Thyroid gland (tissue), 4 donors: Measurements from ENCODE around the gene CD72. TPM values are rescaled to one million over a fixed set of nuclear protein-coding genes. Genes with fewer than 3 reads are reported as not detected.

Experiments
- DNase-seq, 2 donors: peaks; one replicate each; pipeline ENCODE4 v3.0.0-alpha.2; 2019
- H3K27ac ChIP-seq, 3 donors: fragments of 200-600 bp; sonication (generic); 1 replicate in 2 of 3; 2 replicates in 1 of 3; pipeline ENCODE4 v1.5.1; 2016 to 2019; ENCODE audit warnings: mild to moderate bottlenecking in 1 of 3, moderate library complexity in 1 of 3
- H3K27me3 ChIP-seq: fragments of 200-600 bp; sonication (generic); one replicate; pipeline ENCODE4 v1.5.1; 2019
- H3K36me3 ChIP-seq, 2 donors: fragments of 200-600 bp; sonication (generic); one replicate each; pipeline ENCODE4 v1.5.1; 2016 to 2019
- H3K4me1 ChIP-seq, 2 donors: fragments of 200-600 bp; sonication (generic); one replicate each; pipeline ENCODE4 v1.5.1; 2017 to 2019
- H3K4me3 ChIP-seq, 3 donors: fragments of 200-600 bp; sonication (generic); replicated peaks in 1 of 3; 1 replicate in 2 of 3; 2 replicates in 1 of 3; pipeline ENCODE4 v1.5.1; 2016; ENCODE audit warnings: mild to moderate bottlenecking in 1 of 3
- H3K9me3 ChIP-seq: fragments of 200-600 bp; sonication (generic); one replicate; pipeline ENCODE4 v1.5.1; 2017
- CTCF ChIP-seq, 6 experiments: fragments of 200-600 bp in 3 of 6; fragments of 450-650 bp in 3 of 6; sonication (generic) in 3 of 6; IDR thresholded peaks; one replicate each; pipeline ENCODE4 v1.5.1; 2016 to 2019; ENCODE audit warnings: antibody characterized with exemption in 6 of 6, mild to moderate bottlenecking in 2 of 6, inconsistent platforms in 1 of 6, moderate library complexity in 1 of 6
- POLR2A ChIP-seq, 2 donors: fragments of 450-650 bp; IDR thresholded peaks; one replicate each; pipeline ENCODE4 v1.6.1; 2017; ENCODE audit warnings: antibody characterized with exemption in 2 of 2, mild to moderate bottlenecking in 2 of 2, moderate library complexity in 1 of 2
- WGBS, 2 donors: methylation state at CpG; one replicate each; pipeline ENCODE4 v1.1.5; 2017; 5-methylcytosine and 5-hydroxymethylcytosine counted together
- intact Hi-C: fragments of 100-400 bp; cut with DNase I; formaldehyde crosslinking; loops from one replicate; pipeline ENCODE4 v1.15.1; 2023
- total RNA-seq, 4 donors: library from RNA; depleted of rRNA; stranded (reverse); fragments of >200 nt; gene quantifications; one replicate each; pipeline ENCODE4 v1.2.3, GENCODE V29; 2016

CD72 gene
- total RNA-seq, 4 donors from 2014 or later, result 1.8 to 5.8 (median 3.1) TPM

GRCh38 chr9:35659340-35659739 is 41.1 kb upstream of the CD72 start:
- WGBS, 2 donors, result 50 to 58% methylated on average over 3 of the region's 3 CpGs
- no peak overlapping the region for H3K4me3 ChIP-seq
- intact Hi-C loops, result no loop called here
- H3K9me3 ChIP-seq, result no peaks in the 10 kb centered on the region
- H3K27ac ChIP-seq, result peak overlapping the region in 1 of 3 donors; percentile 100
- H3K4me1 ChIP-seq, result peaks cover 7 to 20% of the 10 kb centered on the region in 2 donors
- no peak for TF ChIP-seq POLR2A (IDR thresholded peaks at IDR 0.05)
- TF ChIP-seq CTCF (IDR thresholded peaks at IDR 0.05), result no peak
- peaks cover 0 to 4% of the 10 kb centered on the region in 2 donors for H3K36me3 ChIP-seq
- H3K27me3 ChIP-seq, result no peaks in the 10 kb centered on the region
- no peak for DNase-seq

- H3K36me3 ChIP-seq, result peaks cover 0 to 4% of the 10 kb centered on the region in 2 donors
- intact Hi-C loops, result no loop called here
- DNase-seq, result peak in 1 of 2 donors; percentile 35
- TF ChIP-seq CTCF (IDR thresholded peaks at IDR 0.05) (no peak), POLR2A (IDR thresholded peaks at IDR 0.05) (no peak)
- H3K27me3 ChIP-seq, result no peaks in the 10 kb centered on the region
- peak overlapping the region; percentile 92 to 100 (median 100) for H3K27ac ChIP-seq
- H3K9me3 ChIP-seq, result no peaks in the 10 kb centered on the region
- WGBS, 2 donors, result 0% methylated on average over 2 of the region's 2 CpGs; no CpG with 5 or more reads in 1 of the 2 donors
- H3K4me3 ChIP-seq, result peak overlapping the region; percentile 49 to 95 (median 90)
- H3K4me1 ChIP-seq, result peaks cover 7 to 20% of the 10 kb centered on the region in 2 donors
These were observed 40.7 kb upstream of the CD72 start for GRCh38 chr9:35658968-35659220.

- WGBS, 2 donors, result 1 to 3% methylated on average over 29 to 33 of the region's 67 CpGs
- H3K36me3 ChIP-seq, result peaks cover 0 to 4% of the 10 kb centered on the region in 2 donors
- TF ChIP-seq CTCF (IDR thresholded peaks at IDR 0.05) (peak in 5 of 6 experiments; percentile 21 to 59 (median 55)), POLR2A (IDR thresholded peaks at IDR 0.05) (peak in 1 of 2 donors; percentile 95)
- no peaks in the 10 kb centered on the region for H3K27me3 ChIP-seq
- H3K4me3 ChIP-seq, result peak within 1 kb of the TSS; percentile 49 to 95 (median 90)
- H3K4me1 ChIP-seq, result peaks cover 7 to 20% of the 10 kb centered on the region in 2 donors
- no peaks in the 10 kb centered on the region for H3K9me3 ChIP-seq
- intact Hi-C loops, result no loop called here
- DNase-seq, result peak; percentile 80 to 81
- H3K27ac ChIP-seq, result peak within 1 kb of the TSS; percentile 92 to 100 (median 100)
These were observed 40.1 kb upstream of the CD72 start, which contains the start of gene CCDC107 for GRCh38 chr9:35658137-35658967. Gene CCDC107 (plus strand): TSS chr9:35658292. CDS start chr9:35658380, 88 bp downstream.

- TF ChIP-seq CTCF (IDR thresholded peaks at IDR 0.05) (peak in 5 of 6 experiments; percentile 20 to 55 (median 45)), POLR2A (IDR thresholded peaks at IDR 0.05) (peak; percentile 60 to 81)
- WGBS, 2 donors, result 0 to 1% methylated on average over 34 to 35 of the region's 42 CpGs
- Histone ChIP-seq H3K27me3 (no peaks in the 10 kb centered on the region), H3K4me3 (peak within 1 kb of the TSS; percentile 49 to 95 (median 90)), H3K4me1 (peaks cover 7 to 20% of the 10 kb centered on the region in 2 donors), H3K9me3 (no peaks in the 10 kb centered on the region), H3K36me3 (peaks cover 0 to 4% of the 10 kb centered on the region in 2 donors), H3K27ac (peak within 1 kb of the TSS; percentile 92 to 100 (median 100))
- peak; percentile 98 for DNase-seq
- intact Hi-C loops, result no loop called here
These were observed 39.4 kb upstream of the CD72 start, which contains the start of gene RMRP for GRCh38 chr9:35657546-35658136. Gene RMRP (minus strand): TSS chr9:35658019.
